NCI-H2171 treated with DMSO at 0.1 percent for 48 hours (cell line): ENCODE data around the gene PRPH2.
"Not testable (repeated sequence)": the region's sequence is repeated elsewhere in the genome, so short reads cannot be mapped to it uniquely, and the experiment has no call there.

Experiments
- DNase-seq: peaks from one replicate; lab custom pipeline; 2025; lab: John Stamatoyannopoulos, UW

PRPH2 gene

DNA sequence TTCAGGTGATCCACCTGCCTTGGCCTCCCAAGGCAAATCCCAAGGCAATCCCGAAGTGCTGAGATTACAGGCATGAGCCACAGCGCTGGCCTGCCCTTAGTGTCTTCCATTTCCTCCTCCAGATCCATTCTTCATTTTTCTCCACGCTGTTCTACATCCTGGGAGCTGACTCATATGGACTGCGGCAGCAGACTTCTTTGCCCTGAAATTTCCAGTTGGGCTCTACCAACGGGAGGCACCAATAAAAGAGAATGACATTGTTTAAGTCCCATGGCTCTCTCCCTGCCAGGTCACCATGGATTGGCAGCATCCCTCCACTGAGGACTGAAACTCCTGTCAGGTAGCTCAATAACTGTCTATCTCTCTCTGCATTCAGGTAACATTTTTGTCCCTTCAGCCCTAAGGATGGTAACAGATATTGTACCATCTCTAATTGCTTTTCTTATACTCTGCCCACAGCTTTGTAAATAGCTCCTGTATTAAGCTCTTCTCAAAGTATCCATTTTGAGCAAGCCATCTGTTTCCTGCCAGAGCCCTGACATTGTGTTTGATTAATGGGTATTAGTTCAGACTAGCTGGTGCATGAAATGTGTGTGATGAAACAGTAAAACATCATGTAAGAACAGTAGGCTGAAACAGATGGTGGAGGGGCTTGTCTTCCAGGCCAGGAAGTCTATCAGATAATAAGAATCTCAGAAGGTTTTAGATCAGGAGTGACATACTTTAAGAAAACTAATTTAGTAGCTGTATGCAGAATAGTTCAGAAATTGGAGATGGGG is 19.9 kb upstream of the PRPH2 start:
- peak; percentile 100 for DNase-seq

DNA sequence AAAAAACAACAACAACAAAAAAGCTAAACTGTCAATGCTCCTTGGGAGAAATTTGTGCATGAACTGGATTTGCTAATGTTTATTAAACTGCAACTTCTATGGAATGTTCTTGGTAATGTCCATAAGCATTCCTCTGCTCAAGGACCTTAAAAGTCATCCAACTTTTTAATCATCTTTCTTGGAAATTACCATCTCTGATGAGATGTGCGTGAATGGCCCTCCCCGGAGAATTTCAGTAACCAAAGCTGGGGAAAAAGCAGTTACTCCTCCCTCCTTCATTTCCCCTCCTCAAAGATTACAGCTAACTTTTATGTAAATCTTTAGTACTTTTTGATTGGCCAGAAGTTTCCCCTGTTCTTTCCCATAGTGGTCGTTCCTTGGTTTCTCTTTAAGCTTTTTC is 18.3 kb upstream of the PRPH2 start:
- DNase-seq: no peak

DNA sequence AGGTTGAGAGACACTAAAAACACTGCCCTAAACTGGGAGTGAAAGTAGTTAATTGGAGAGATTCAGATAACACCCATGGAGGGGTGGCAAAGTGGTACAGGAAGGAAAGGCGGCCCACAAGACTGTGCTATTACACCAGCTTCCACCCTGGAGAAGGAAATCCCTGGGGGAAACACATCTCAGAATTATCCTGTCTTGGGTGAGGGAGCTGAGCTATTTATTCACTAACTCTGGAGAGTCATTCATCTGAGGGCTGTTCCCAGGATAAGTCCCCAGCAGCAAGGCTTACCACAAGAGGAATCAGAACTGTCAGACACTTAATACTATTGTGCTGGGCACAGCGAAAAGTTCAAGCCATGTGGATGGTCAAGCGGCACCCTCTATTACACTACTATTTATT is 13.6 kb upstream of the PRPH2 start:
- DNase-seq: no peak

DNA sequence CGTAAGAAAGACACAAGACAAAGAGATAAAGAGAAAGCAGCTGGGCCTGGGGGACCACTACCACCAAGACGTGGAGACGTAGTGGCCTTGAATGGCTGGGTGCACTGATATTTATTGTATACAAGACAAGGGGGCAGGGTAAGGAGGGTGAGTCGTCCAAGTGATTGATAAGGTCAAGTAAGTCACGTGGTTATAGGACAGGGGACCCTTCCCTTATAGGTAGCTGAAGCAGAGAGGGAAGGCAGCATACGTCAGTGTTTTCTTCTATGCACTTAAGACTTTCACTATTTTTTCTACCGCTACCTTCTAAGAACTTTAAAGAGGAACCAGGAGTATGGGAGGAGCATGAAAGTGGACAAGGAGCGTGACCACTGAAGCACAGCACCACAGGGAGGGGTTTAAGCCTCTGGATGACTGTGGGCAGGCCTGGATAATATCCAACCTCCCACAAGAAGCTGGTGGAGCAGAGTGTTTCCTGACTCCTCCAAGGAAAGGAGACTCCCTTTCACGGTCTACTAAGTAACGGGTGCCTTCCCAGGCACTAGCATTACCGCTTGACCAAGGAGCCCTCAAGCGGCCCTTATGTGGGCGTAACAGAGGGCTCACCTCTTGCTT is 11.6 kb upstream of the PRPH2 start:
- not testable (repeated sequence) for DNase-seq

DNA sequence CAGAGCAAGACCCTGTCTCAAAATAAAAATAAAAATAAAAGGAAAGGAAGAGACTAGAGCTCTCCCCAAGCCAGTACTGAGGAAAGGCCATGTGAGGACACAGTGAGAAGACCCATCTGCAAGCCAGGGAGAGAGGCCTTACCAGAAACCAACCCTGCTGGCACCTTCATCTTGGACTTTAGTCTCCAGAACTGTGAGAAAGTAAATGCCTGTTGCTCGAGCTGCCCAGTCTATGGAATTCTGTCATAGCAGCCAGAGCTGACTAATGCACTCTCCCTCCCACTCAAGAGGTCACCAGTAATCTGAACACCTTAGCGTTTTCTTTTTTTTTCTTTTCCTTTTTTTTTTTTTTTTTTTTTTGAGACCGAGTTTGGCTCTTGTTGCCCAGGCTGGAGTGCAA is 7.3 kb upstream of the PRPH2 start:
- DNase-seq: no peak

DNA sequence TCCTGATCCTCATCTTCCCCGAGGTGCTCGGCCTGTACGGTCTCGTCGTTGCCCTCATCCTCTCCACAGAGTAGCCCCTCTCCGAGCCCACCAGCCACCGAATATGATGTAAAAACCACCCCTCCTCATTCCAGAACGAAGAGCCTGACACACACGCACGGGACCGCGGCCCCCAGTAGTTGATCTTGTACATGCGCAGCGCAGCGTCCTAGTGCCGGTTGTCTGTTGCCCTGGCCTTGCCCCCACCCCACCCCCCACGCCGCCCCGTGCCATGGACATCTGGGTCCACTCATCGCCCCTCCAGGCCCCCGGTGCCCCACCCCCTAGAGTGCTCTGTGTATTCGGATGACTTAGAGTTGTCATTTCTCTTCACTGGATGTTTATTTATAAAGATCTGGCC is 5.2 kb upstream of the PRPH2 start:
- DNase-seq: no peak

DNA sequence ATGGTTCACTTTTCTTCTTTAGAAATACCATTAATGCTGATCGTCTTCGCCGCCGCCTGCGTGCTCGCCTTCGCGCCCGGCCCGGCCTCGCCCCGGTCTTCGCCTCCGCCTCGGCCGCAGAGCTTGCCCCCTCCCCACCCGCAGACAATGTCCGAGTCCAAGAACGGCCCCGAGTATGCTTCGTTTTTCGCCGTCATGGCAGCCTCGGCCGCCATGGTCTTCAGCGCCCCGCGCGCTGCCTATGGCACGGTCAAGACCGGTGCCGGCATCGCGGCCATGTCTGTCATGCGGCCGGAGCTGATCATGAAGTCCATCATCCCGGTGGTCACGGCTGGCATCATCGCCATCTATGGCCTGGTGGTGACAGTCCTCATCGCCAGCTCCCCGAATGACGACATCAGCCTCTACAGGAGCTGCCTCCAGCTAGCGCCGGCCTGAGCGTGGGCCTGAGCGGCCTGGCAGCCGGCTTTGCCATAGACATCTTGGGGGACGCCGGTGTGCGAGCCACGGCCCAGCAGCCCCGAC is 4.8 kb upstream of the PRPH2 start:
- DNase-seq: no peak

DNA sequence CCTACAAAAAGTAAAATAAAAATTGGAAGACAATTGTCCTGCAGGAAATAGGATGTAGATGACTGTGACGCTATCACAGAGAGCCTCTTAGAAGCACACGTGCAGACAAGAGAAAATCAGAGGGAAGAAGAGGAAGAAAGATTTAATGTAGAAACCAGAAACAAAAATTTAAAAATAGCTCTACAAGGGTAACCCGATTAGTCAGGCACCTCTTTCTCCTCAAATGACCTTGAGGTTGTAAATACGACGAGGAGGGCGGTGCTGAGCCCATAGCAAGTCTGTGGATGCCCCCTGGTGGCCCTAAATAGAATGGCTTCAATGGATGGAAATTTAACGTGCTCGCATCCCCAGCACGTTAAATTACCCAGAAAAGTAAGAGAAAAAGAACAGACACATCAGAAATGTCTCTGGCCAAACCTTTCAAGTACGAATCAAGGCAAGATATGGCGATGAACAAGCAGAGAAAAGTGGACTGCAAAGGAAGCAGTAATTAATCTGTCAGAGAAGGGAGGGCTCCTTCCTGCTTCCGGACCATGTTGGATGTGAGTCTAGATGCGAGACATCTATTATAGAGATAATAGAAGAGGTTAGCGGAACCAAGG is 4.2 kb upstream of the PRPH2 start:
- peak; percentile 83 for DNase-seq

DNA sequence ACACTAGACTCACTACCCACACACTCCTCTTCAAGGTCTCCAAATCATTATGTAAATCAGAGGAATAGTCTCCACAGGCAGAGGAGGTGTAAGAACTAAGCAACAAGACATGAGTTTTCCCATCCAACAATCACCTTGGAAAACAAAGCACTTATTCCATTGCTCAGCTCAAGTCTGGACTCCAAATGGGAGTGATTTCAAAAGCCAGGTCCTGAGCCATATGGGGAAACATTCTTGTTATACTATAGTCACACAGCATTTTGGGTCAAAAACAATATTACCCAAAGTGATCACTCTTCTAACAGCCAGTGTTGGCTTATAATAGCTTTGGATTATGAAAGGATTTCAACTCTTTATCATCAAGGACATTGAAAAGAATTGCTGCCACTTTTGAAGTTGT is 3.6 kb upstream of the PRPH2 start:
- DNase-seq: no peak

DNA sequence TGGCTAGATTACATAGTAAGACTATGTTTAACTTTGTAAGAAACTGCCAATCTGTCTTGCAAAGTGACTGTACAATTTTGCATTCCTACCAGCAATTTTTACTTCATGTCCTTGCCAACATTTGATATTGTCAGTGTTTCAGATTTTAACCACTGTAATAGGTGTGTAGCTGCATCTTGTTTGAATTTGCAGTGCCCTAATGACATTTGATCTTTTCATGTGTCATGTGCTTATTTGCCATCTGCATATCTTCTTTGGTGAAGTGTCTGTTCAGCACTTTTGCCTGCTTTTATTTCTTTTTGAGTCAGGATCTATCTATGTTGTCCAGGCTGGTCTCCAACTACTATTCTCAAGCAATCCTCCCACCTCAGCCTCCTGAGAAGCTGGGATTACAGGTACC is 2.4 kb upstream of the PRPH2 start:
- DNase-seq: peak; percentile 46

DNA sequence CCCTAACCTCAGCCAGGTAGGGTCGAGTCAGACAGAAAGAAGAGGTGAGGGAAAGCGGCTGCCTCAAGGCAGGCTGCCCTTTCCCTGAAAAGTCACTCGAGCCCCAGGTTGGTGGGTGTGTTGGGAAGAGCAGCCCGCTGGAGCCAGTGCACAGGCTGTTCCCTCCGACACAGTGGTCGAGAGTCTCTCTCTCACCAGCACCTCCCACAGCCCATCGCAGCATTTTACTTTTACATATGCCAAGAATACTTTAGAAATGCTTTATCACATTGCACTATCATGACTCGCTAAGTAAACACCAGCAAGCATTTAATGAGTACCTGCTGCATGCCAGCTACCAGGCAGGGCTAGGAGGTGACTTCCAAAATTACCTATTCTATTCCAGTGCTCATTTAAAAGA is 1.7 kb downstream of the PRPH2 start:
- DNase-seq: no peak

DNA sequence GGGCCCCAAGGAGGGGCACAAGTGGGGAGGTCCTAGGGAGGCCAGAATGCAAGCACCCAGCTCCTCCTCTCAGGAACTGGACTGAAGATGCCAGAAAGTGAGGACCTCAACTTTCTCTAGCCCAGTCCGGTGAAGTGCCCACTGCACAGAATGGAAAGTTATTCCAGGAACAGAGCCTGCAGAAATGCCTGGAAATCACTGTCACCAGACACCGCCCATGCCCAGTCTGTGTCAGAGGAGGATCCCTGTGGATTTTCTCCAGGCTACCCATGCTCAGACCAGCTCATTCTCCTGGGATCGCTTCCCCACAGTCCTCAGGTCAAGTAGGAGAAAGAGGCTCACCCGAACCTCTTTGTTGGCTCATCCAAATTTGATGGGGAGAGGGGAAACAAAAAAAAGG is 6.5 kb downstream of the PRPH2 start:
- no peak for DNase-seq

DNA sequence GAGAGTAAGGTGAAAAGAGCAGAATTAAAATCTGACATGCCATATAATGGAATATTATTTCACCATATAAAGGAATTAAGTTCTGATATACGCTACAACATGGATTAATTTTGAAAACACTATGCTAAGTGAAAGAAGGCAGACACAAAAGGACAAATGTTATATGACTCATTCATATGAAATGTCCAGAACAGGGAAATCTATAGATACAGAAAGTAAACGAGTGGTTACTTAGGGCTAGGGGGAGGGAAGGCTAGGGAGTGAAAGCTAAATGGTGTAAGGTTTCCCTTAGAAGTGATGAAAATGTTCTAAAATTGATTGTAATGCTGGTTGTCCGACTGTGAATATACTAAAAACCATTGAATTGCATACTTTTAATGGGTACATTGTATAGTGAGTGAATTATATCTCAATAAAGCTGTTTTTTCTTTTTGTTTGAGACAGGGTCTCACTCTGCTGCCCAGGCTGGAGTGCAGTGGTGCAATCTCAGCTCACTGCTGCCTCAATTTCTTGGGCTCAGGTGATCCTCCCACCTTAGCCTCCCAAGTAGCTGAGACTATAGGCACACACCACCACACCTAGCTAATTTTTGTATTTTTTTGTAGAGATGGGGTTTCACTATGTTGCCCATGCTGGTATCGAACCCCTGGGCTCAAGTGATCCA is 8.2 kb downstream of the PRPH2 start:
- no peak for DNase-seq

DNA sequence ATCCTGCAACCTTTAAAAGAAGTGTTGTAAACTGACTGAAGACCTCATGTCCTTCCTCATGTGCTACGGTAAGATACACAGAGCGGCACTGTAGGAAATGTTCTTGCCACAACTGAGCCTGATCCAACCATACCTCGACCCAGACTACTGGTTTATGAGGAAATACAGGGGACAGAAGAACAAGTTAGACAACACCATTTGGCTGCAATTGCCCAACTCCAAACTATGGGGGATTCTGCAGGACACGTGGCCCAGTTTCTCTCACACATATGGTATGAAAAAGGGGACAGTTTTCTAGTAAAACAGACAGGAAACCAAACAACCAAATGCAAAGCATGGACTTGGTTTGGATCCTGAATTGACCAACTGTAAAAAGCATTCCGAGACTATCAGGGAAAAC is 10.5 kb downstream of the PRPH2 start:
- DNase-seq: no peak

DNA sequence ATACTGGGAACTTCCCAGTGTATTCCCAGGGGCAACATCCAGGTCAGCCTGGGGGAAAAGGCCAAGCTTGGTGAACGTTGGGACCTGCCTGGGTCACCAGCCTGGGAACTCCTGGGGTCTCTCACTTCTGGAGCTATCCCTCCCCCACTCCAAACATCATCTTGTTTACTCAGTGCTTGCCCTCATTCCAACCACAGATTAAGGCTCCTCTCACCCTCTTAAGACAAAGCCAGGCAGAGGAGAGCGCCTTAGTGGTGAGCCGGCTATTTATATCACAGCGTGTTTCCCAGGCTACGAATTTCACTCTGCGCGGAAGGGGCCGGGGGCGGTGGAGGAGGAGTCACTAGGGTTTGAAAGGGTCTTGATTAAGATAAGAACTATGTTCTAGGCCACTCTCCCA is 12.1 kb downstream of the PRPH2 start:
- no peak for DNase-seq

DNA sequence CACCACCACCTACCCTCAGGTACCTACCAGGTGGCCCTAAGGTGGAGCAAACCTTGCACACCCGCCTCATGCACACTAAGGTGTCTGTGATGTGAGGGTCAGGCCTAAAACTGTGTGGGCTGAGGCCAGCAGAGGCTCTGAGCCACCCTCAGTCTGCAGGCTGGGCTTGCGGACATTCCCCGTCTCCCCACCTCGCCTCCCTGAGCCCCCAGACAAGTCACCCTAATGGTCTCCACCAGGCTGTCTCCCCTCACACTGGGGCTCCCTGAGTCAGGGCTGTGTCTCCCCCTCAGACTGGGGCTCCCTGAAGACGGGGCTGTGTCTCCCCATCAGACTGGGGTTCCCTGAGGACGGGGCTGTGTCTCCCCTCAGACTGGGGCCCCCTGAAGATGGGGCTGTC is 12.5 kb downstream of the PRPH2 start:
- DNase-seq: no peak

DNA sequence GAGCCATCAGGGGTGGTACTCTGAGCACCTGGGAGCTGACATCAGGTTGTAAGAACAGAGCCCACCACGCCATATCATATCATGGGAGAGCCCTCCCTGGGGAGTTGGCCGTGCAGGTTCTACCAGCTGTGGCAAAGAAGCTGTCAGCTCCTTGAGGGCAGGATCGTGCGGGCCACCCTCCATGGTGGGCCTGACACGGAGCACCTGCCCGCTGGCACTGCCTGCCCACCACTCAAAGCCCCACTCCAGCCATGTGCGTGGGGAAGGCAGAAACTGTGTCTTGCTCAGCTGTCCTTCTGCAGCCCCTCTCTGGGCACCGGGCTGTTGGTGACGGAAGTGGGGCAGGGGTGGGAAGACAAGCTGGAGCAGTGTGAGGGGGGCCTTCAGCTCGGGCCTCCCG is 14.3 kb downstream of the PRPH2 start:
- DNase-seq: no peak

DNA sequence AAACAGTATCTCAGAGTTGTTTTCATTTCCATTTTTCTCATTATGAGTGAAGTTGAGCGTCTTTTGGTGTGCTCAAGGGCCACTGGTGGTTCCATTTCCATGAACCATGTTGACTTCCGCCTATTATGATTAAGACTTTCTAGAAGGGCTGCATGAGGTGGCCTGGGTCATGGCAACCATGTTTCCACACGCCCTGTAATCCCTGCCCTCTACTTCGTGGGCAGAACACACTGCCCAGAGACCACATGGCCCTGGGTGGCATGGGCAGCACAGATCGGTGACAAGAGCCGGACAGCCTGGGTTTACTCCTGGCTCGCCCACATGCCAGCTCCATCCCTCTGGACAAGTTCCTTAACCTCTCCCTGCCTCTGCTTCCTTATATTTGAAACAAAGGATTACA is 14.8 kb downstream of the PRPH2 start:
- DNase-seq: no peak

DNA sequence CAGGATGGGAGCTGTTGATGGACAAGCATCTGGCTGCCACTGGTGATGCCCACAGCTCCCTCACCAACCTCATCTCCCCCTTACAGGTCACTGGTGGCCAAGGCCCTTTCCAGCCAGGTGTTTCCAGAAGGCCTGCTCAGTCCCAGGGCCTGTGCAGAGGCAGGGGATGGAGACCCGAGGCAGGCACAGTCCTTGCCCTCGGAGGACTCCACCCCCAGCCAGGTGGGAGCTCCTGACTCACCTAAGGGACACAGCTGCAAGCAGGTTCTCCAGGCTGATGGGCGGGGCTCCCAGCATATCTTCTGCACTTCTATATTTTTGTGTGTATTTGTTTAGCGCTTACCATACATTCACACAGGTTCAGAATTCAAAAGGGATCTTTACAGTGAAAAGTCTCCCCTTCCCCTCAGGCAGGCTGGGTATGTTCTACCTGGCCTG is 17.4 kb downstream of the PRPH2 start:
- no peak for DNase-seq

DNA sequence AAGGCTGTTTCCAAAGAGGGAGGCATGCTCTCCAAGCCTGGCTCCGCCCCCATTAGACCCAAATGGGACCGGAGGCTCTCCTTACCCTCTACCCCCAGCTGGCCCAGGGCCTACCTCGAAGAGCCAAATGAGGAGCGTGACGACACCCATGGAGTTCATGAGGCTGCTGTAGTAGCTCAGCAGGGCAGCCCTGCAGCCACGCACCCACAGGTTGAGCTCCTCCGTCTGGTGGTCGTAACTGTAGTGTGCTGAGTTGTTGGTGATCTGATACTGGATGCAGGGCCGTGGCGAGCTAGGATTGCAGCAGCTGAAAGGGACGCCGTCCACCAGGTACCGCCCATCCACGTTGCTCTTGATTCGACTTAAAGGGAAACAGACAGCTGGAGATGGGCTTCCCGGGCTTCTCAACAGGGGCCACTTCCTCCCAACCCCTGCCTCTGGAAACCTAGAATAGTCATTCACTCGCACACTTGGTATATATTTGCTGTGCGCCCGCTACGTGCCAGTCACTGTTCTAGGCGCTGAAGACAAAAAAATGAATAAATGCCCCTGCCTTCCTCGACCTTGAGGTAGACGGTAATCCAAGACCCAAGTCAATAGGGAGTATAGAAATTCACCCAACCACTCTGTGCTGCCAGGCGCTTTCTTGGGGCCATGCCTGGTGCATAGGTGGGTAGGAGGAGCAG is 18.0 kb downstream of the PRPH2 start:
- DNase-seq: no peak

DNA sequence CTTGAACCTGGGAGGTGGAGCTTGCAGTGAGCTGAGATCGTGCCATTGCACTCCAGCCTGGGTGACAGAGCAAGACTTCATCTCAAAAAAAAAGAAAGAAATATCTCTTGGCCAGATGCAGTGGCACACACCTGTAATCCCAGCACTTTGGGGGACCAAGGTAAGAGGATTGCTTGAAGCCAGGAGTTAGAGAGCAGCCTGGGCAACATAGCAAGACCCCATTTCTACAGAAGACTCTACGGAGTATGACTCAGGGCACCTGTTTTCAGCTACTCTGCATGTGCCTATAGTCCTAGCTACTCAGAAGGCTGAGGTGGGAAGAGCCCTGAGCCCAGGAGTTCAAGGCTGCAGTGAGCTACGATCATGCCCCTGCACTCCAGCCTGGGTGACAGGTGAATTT is 19.6 kb downstream of the PRPH2 start:
- DNase-seq: not testable (repeated sequence)

DNA sequence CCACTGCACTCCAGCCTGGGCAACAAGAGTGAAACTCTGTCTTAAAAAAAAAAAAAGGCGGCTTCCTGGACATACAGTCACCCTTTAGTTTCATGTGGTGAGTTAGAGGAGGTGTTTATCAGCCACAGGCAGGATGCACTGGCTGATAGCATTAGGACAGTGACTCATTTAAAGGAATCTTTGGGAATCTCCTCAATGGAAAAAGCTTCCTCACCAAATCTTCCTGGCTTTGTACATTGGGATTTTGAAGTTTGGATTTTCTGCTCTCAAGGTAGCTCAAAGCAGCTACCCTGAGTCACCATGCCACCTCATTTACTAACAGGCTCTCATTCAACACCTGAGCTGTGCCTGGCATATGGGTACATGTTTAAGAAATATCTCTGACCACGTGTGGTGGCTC is 20.2 kb downstream of the PRPH2 start:
- no peak for DNase-seq
